OCI-LY7 (cell line): Measurements from ENCODE around the gene DNAH6. TPM values are rescaled to one million over a fixed set of nuclear protein-coding genes. Genes with fewer than 3 reads are reported as not detected.

ENCODE experiments used
- BruUV-seq: library from RNA; stranded (reverse); fragments of 400-500 nt; replicated peaks from 2 replicates; lab custom pipeline; 2021; lab: Mats Ljungman, UMichigan
- CTCF ChIA-PET: fragments of 300-600 bp; sonication (Branson Sonifier 250); formaldehyde crosslinking; loops from one replicate; lab custom pipeline; 2022; ENCODE audit warnings: antibody characterized with exemption; ENCODE audit not compliant: unreplicated experiment; lab: Charles Lee
- POLR2A ChIA-PET: fragments of 300-600 bp; sonication (Branson Sonifier 250); formaldehyde crosslinking; loops from one replicate; lab custom pipeline; 2022; ENCODE audit warnings: antibody characterized with exemption; lab: Charles Lee
- DNase-seq: peaks from one replicate; pipeline ENCODE4 v3.0.0-alpha.2; 2015; ENCODE audit warnings: low spot score
- H2AFZ ChIP-seq: fragments of 200-600 bp; sonication (generic), shearing (Covaris generic); 2 replicates; pipeline ENCODE4 v1.6.1; 2014; ENCODE audit warnings: mild to moderate bottlenecking, antibody characterized with exemption, low read length, moderate library complexity
- H3K27ac ChIP-seq: fragments of 200-600 bp; sonication (generic); 2 replicates; pipeline ENCODE4 v1.5.1; 2014; ENCODE audit warnings: mixed run types, low read depth, mild to moderate bottlenecking, moderate library complexity, low read length, inconsistent platforms; ENCODE audit not compliant: poor library complexity, severe bottlenecking
- H3K36me3 ChIP-seq: fragments of 200-600 bp; sonication (generic); 2 replicates; pipeline ENCODE4 v1.6.1; 2014; ENCODE audit warnings: mild to moderate bottlenecking, antibody characterized with exemption, low read length, moderate library complexity, mixed read lengths; ENCODE audit not compliant: insufficient read depth
- H3K4me1 ChIP-seq: fragments of 200-600 bp; sonication (generic); 2 replicates; pipeline ENCODE4 v1.5.1; 2014; ENCODE audit warnings: mild to moderate bottlenecking, low read length; ENCODE audit not compliant: insufficient read depth, poor library complexity, severe bottlenecking
- H3K4me2 ChIP-seq: fragments of 200-600 bp; sonication (generic); 2 replicates; pipeline ENCODE4 v1.6.1; 2014; ENCODE audit warnings: mild to moderate bottlenecking, low read length
- H3K4me3 ChIP-seq: fragments of 200-600 bp; sonication (generic); 2 replicates; pipeline ENCODE4 v1.5.1; 2014; ENCODE audit warnings: mild to moderate bottlenecking, low read depth, low read length; ENCODE audit not compliant: poor library complexity, severe bottlenecking
- H3K79me2 ChIP-seq: fragments of 200-600 bp; sonication (generic); 2 replicates; pipeline ENCODE4 v1.6.1; 2016; ENCODE audit warnings: low read depth, mild to moderate bottlenecking, low read length, moderate library complexity, mixed read lengths; ENCODE audit not compliant: insufficient read depth
- H3K9me2 ChIP-seq: fragments of 200-600 bp; sonication (generic); 2 replicates; pipeline ENCODE4 v1.6.1; 2016; ENCODE audit warnings: mild to moderate bottlenecking, low read length, mixed read lengths; ENCODE audit not compliant: insufficient read depth
- H3K9me3 ChIP-seq: fragments of 200-600 bp; sonication (generic); 2 replicates; pipeline ENCODE4 v1.6.1; 2014; ENCODE audit warnings: mild to moderate bottlenecking, mixed run types, low read length, mixed read lengths
- H4K20me1 ChIP-seq: fragments of 200-600 bp; sonication (generic); 2 replicates; pipeline ENCODE4 v1.6.1; 2014; ENCODE audit warnings: mild to moderate bottlenecking, antibody characterized with exemption, low read length, moderate library complexity, mixed read lengths; ENCODE audit not compliant: insufficient read depth
- EZH2phosphoT487 ChIP-seq: fragments of 200-600 bp; sonication (generic); IDR thresholded peaks from 2 replicates; pipeline ENCODE4 v1.6.1; 2018; ENCODE audit warnings: low read depth, borderline replicate concordance, mild to moderate bottlenecking, mixed run types, antibody characterized with exemption, low read length, moderate library complexity, mixed read lengths
- intact Hi-C: fragments of 100-400 bp; cut with micrococcal nuclease; formaldehyde crosslinking; loops from one replicate; pipeline ENCODE4 v1.10.0; 2022; ENCODE audit not compliant: unreplicated experiment
- total RNA-seq, 2 experiments: library from RNA; depleted of rRNA in 1 of 2; stranded (reverse); fragments of >200 nt in 1 of 2; shearing (Covaris generic) in 1 of 2; gene quantifications; 2 replicates each; pipeline ENCODE4 v1.2.3, GENCODE V29; 2014 to 2022
- TF ChIP-seq, protein P1 (sequence below): fragments of 200-600 bp; sonication (generic); conservative IDR thresholded peaks from 2 replicates; pipeline ENCODE4 v1.5.1; 2014; ENCODE audit warnings: mild to moderate bottlenecking, antibody characterized with exemption, low read length, moderate library complexity, mixed read lengths

DNAH6 gene
- total RNA-seq, 2 experiments from 2014 or later = 0.63 to 1.6 TPM

DNA sequence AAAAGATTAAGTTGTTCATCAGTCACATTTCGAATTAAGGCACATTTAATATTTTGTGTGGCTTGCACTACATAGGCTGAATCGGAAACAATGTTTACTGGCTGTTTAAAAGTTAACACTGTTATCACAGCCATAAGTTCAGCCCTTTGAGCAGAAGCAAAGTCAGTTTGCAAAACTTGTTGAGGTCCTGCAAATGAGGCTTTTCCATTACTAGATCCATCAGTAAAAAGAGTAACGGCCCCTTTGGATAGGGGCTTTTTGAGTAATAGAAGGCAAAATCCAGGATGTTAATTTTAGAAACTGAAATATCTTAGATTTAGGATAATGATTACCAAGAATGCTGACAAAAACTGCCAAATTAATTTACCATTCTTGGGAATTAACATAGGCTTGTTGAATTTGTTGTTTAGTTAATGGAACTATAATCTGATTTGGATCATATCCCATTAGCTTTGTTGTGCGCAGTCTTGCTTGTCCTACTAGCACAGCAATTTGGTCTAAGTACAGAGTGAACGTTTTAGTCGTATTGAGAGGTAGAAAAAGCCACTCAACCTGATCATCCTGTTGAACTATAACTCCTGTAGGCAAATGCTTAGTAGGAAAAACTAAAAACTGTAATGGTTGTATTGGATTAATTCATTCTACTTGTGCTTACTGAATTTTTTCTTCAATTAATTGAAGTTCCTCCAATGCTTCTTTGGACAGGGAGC, 43.3 kb upstream of the DNAH6 start:
- Histone ChIP-seq H3K9me3 (no peaks in the 10 kb centered on the region), H2AFZ (no peak overlapping the region), H3K4me3 (no peak overlapping the region), H3K4me2 (no peak overlapping the region), H3K4me1 (no peaks in the 10 kb centered on the region), H3K79me2 (no peaks in the 10 kb centered on the region), H3K27ac (no peak overlapping the region), H3K36me3 (no peaks in the 10 kb centered on the region), H3K9me2 (no peaks in the 10 kb centered on the region), H4K20me1 (no peaks in the 10 kb centered on the region)
- intact Hi-C loops = no loop called here
- CTCF ChIA-PET = no interaction called here
- no TSS peak for BruUV-seq
- DNase-seq = no peak
- POLR2A ChIA-PET = no interaction called here
- TF ChIP-seq EZH2phosphoT487 = no peak
- TF ChIP-seq, protein P1, sequence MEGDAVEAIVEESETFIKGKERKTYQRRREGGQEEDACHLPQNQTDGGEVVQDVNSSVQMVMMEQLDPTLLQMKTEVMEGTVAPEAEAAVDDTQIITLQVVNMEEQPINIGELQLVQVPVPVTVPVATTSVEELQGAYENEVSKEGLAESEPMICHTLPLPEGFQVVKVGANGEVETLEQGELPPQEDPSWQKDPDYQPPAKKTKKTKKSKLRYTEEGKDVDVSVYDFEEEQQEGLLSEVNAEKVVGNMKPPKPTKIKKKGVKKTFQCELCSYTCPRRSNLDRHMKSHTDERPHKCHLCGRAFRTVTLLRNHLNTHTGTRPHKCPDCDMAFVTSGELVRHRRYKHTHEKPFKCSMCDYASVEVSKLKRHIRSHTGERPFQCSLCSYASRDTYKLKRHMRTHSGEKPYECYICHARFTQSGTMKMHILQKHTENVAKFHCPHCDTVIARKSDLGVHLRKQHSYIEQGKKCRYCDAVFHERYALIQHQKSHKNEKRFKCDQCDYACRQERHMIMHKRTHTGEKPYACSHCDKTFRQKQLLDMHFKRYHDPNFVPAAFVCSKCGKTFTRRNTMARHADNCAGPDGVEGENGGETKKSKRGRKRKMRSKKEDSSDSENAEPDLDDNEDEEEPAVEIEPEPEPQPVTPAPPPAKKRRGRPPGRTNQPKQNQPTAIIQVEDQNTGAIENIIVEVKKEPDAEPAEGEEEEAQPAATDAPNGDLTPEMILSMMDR = no peak

DNA sequence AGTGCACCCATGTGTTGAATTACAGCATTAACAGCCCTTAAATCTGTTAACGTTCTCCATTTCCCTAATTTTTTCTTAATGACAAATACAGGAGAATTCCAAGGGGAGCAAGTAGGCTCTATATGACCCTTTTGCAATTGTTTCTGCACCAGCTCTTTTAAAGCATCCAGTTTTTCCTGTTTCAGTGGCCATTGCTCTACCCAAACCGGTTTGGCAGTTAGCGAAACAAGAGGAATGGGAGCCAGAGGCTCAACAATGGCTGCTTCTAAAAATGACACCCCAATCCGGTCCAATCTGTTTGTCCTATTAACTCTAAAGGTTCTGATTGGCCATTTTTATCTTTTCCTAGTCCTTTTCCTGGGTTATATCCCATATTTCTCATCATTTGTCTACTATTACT, 42.1 kb upstream of the DNAH6 start:
- TF ChIP-seq EZH2phosphoT487 = no peak
- TF ChIP-seq, protein P1 = no peak
- H3K9me3 ChIP-seq = no peaks in the 10 kb centered on the region
- no peaks in the 10 kb centered on the region for H3K36me3 ChIP-seq
- intact Hi-C loops = no loop called here
- H3K4me2 ChIP-seq = no peak overlapping the region
- ChIA-PET CTCF (no interaction called here), POLR2A (no interaction called here)
- H2AFZ ChIP-seq = no peak overlapping the region
- H3K79me2 ChIP-seq = no peaks in the 10 kb centered on the region
- no peaks in the 10 kb centered on the region for H3K9me2 ChIP-seq
- H3K4me1 ChIP-seq = no peaks in the 10 kb centered on the region
- H3K4me3 ChIP-seq = no peak overlapping the region
- no peaks in the 10 kb centered on the region for H4K20me1 ChIP-seq
- BruUV-seq = no TSS peak
- no peak overlapping the region for H3K27ac ChIP-seq
- DNase-seq = no peak

DNA sequence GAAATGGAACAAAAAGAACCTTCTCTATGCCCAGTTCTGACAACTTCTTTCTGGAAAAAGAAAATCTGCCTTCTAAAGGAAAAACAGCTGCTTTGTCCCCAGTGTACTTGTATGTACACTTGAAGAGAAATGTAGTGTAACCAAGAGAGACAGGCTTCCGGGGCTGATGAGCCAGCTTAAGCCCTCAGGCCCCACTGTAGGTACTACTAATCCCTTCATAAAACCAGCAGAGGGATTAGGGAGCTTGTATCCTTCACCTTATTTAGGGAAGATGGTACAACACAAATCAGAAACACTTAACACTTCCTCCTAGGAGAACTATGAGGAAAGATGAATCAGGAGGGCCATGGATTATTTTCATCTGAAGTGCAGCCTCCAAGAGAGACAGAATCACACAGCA, 38.4 kb upstream of the DNAH6 start:
- POLR2A ChIA-PET = no interaction called here

More for the DNA sequence above, 38.4 kb upstream of the DNAH6 start:
- no peak overlapping the region for H3K27ac ChIP-seq
- no peak for TF ChIP-seq EZH2phosphoT487
- TF ChIP-seq, protein P1 = no peak
- intact Hi-C loops = no loop called here
- no peaks in the 10 kb centered on the region for H3K4me1 ChIP-seq
- DNase-seq = no peak
- H4K20me1 ChIP-seq = no peaks in the 10 kb centered on the region
- no peaks in the 10 kb centered on the region for H3K79me2 ChIP-seq
- H3K4me3 ChIP-seq = no peak overlapping the region
- H3K9me2 ChIP-seq = no peaks in the 10 kb centered on the region
- CTCF ChIA-PET = no interaction called here
- H3K4me2 ChIP-seq = no peak overlapping the region
- no TSS peak for BruUV-seq
- no peak overlapping the region for H2AFZ ChIP-seq
- no peaks in the 10 kb centered on the region for H3K9me3 ChIP-seq
- H3K36me3 ChIP-seq = no peaks in the 10 kb centered on the region
